Measurements from ENCODE around the gene FAM221A. TPM values are rescaled to one million over a fixed set of nuclear protein-coding genes. Genes with fewer than 3 reads are reported as not detected.
A peak's percentile ranks its signal among the peaks of the same experiment; 100 is the strongest.
"Not testable (repeated sequence)": the region's sequence is repeated elsewhere in the genome, so short reads cannot be mapped to it uniquely, and the experiment has no call there.

Gene FAM221A
- total RNA-seq, 1 experiment from 2014 or later, result 7.2 TPM

- H3K27me3 ChIP-seq (replicated peaks); H3K4me3 ChIP-seq; H3K9me3 ChIP-seq (replicated peaks): not testable (repeated sequence)
These were observed 4.0 kb downstream of the FAM221A start for GRCh38 chr7:23684041-23684440.

DNA sequence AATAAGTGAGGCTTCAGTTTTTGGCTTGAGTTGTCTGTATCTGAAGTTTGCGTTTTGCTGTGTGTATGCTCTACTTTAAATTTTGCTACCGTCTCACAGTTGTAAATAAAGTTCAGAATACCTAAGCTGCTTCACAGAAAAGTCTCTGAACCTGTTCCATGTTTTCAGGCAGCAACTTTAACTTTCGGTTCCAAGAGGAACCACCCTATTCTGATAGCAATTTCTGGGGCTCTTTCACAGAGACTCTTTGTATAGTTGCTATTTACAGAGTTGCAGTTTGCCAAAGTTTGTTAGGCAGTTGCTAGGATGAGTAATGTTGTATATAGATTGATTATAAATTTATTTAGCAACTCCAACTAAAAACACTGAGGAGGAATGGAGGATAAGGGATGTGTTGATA is 5.7 kb downstream of the FAM221A start:
- H3K4me3 ChIP-seq, result no peak overlapping the region
- no peaks in the 10 kb centered on the region for H3K27me3 ChIP-seq (replicated peaks)
- no peak overlapping the region for H3K27ac ChIP-seq
- H3K9me3 ChIP-seq (replicated peaks), result no peaks in the 10 kb centered on the region
- H3K36me3 ChIP-seq, result no peaks in the 10 kb centered on the region
- DNase-seq (ENCODE audit: low read depth in 1 of 2, low spot score in 2 of 2), result no peak
- H3K4me1 ChIP-seq (replicated peaks), result peaks cover 4% of the 10 kb centered on the region

More at GRCh38 chr7:23684041-23684440, 4.0 kb downstream of the FAM221A start:
- H3K36me3 ChIP-seq; H3K27ac ChIP-seq; DNase-seq (ENCODE audit: low read depth in 1 of 2, low spot score in 2 of 2): not testable (repeated sequence)
- H3K4me1 ChIP-seq (replicated peaks), result peaks cover 11% of the 10 kb centered on the region

DNA sequence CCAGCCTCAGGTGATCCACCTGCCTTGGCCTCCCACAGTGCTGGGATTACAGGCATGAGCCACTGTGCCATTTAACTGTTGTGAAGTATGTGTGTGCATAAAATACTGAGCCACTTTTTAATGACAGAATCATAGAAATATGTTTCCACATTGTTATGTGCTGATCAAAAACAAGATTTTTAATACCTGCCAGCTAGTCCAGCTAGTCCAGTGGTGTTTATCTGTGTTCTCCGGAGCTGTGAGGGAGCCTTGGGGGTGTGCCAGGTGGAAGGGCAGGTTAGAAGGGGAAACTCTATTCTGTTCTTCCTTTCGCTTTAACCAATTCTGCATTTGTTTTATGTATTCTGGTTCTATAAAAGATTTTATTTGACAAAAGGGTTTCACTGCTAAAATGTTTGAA is 7.0 kb downstream of the FAM221A start:
- DNase-seq (ENCODE audit: low read depth in 1 of 2, low spot score in 2 of 2), result no peak

DNA sequence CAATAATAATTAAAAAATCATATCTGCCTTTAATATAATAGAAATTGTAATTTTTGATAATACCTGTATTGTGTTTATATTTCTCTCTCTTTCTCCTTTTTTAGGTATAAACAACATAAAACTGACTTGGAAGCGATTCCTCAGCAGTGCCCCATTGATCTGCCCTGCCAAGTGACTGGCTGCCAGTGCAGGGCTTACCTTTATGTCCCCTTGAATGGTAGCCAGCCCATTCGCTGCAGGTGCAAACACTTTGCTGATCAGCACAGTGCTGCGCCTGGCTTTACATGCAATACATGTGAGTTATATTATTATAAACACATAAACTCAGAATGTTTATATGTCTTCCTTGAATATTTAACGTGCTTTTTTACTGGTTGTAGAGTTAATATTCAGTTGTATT is 9.2 kb downstream of the FAM221A start:
- Histone ChIP-seq H3K4me1 (replicated peaks) (no peaks in the 10 kb centered on the region), H3K36me3 (no peaks in the 10 kb centered on the region; the same call in 1 of the 2 replicates), H3K9me3 (replicated peaks) (no peaks in the 10 kb centered on the region), H3K4me3 (no peak overlapping the region), H3K27ac (no peak overlapping the region), H3K27me3 (replicated peaks) (no peaks in the 10 kb centered on the region)
- no peak for DNase-seq (ENCODE audit: low read depth in 1 of 2, low spot score in 2 of 2)

More for the DNA sequence above, 7.0 kb downstream of the FAM221A start:
- Histone ChIP-seq H3K36me3 (no peaks in the 10 kb centered on the region), H3K27me3 (replicated peaks) (no peaks in the 10 kb centered on the region), H3K9me3 (replicated peaks) (no peaks in the 10 kb centered on the region), H3K4me1 (replicated peaks) (no peaks in the 10 kb centered on the region), H3K27ac (no peak overlapping the region), H3K4me3 (no peak overlapping the region)

- Histone ChIP-seq H3K27ac (no peak overlapping the region), H3K27me3 (replicated peaks) (no peaks in the 10 kb centered on the region), H3K9me3 (replicated peaks) (no peaks in the 10 kb centered on the region), H3K4me3 (no peak overlapping the region), H3K4me1 (replicated peaks) (no peaks in the 10 kb centered on the region), H3K36me3 (no peaks in the 10 kb centered on the region; the same call in 1 of the 2 replicates)
- DNase-seq (ENCODE audit: low read depth in 1 of 2, low spot score in 2 of 2), result no peak
These were observed 11.3 kb downstream of the FAM221A start for GRCh38 chr7:23691320-23691719.

- Histone ChIP-seq H3K27ac (no peak overlapping the region), H3K4me1 (replicated peaks) (peaks cover 10% of the 10 kb centered on the region; the same call in 1 of the 2 replicates), H3K27me3 (replicated peaks) (no peaks in the 10 kb centered on the region), H3K4me3 (no peak overlapping the region), H3K36me3 (no peaks in the 10 kb centered on the region; the same call in 1 of the 2 replicates), H3K9me3 (replicated peaks) (no peaks in the 10 kb centered on the region)
- DNase-seq (ENCODE audit: low read depth in 1 of 2, low spot score in 2 of 2), result no peak
These were observed 13.2 kb downstream of the FAM221A start for GRCh38 chr7:23693224-23693623.

GRCh38 chr7:23696916-23697441 is 17.0 kb downstream of the FAM221A start:
- Histone ChIP-seq H3K27ac (no peak overlapping the region), H3K4me1 (replicated peaks) (peaks cover 10% of the 10 kb centered on the region; the same call in 1 of the 2 replicates), H3K36me3 (no peaks in the 10 kb centered on the region; the same call in 1 of the 2 replicates), H3K9me3 (replicated peaks) (no peaks in the 10 kb centered on the region), H3K27me3 (replicated peaks) (no peaks in the 10 kb centered on the region), H3K4me3 (no peak overlapping the region)
- DNase-seq (ENCODE audit: low read depth in 1 of 2, low spot score in 2 of 2), result peak; percentile 57 to 76

DNA sequence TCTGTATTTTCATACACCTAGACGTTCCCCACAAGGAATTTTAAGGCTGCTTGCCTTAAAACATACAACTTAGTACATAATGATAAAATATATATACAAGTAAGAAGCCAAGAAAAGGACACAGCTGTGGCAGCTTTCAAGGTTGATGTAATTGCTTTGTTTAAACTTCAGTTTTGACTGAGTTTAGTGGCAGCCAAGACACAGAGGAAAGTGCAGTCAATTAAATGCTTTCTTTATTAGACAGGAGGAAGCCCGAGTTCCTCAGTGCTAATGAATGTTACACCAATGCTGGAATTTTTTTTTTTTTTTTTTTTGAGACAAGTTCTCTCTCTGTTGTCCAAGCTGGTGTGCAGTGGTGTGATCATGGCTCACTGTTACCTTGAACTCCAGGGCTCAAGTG is 18.8 kb downstream of the FAM221A start:
- no peak for DNase-seq (ENCODE audit: low read depth in 1 of 2, low spot score in 2 of 2)
- H3K4me3 ChIP-seq, result no peak overlapping the region
- H3K36me3 ChIP-seq, result no peaks in the 10 kb centered on the region; the same call in 1 of the 2 replicates
- H3K27ac ChIP-seq, result no peak overlapping the region
- no peaks in the 10 kb centered on the region for H3K9me3 ChIP-seq (replicated peaks)
- no peaks in the 10 kb centered on the region for H3K27me3 ChIP-seq (replicated peaks)
- peaks cover 10% of the 10 kb centered on the region; the same call in 1 of the 2 replicates for H3K4me1 ChIP-seq (replicated peaks)

DNA sequence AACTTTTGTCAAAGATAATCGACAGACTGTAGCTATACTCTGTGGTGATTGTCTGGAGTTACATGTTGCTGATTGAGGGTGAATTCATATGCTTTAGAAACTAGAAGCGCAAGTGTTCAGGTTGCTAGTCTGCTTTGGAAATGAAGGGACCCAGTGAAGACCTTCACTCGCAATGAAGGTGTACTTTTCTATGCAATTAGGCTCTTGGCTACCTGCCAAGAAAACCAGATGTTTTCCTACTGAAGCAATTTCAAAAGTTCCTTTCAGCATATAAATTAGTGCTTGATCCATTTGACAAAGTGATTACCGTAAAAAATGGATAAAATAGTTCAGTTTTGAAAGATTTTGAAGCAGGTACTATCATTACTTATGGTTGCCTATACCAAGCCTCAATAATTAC is 20.0 kb downstream of the FAM221A start:
- no peaks in the 10 kb centered on the region for H3K27me3 ChIP-seq (replicated peaks)
- H3K27ac ChIP-seq, result no peak overlapping the region
- peaks cover 10% of the 10 kb centered on the region; the same call in 1 of the 2 replicates for H3K4me1 ChIP-seq (replicated peaks)
- H3K9me3 ChIP-seq (replicated peaks), result no peaks in the 10 kb centered on the region
- no peak for DNase-seq (ENCODE audit: low read depth in 1 of 2, low spot score in 2 of 2)
- H3K4me3 ChIP-seq, result no peak overlapping the region
- H3K36me3 ChIP-seq, result no peaks in the 10 kb centered on the region; the same call in 1 of the 2 replicates

- H3K9me3 ChIP-seq (replicated peaks), result 0 out of 2 replicates have a peak, but pooled peaks cover 2% of the 10 kb centered on the region
- H3K4me1 ChIP-seq (replicated peaks), result peaks cover 9% of the 10 kb centered on the region
- no peak for DNase-seq (ENCODE audit: low read depth in 1 of 2, low spot score in 2 of 2)
- H3K27me3 ChIP-seq (replicated peaks), result no peaks in the 10 kb centered on the region
- H3K36me3 ChIP-seq, result no peaks in the 10 kb centered on the region; the same call in 1 of the 2 replicates
- no peak overlapping the region for H3K4me3 ChIP-seq
- no peak overlapping the region for H3K27ac ChIP-seq
These were observed 29.2 kb downstream of the FAM221A start for GRCh38 chr7:23709081-23709750.

DNA sequence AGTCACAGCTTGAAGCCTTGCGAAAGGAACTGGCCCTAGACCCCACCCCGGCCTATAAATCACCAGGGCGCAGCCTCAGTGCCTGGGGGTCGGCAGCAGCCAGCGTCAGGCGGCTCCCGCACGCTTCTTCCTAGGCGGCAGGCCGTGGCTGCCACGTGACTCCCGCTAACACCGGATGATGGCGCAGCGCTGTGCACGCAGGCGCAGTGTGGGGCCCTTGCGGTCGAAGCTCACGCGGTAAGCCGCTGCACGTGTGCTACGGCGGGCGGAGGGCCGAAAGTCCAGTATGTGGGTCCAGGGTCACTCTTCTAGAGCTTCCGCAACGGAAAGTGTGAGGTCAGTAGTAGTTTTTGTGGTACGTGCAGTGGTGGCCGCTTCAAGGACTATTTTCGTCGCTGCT is 30.0 kb downstream of the FAM221A start, which contains the start of gene STK31:
STK31 (plus strand) TSS at position 220 of the 400 bp plus-strand sequence; CDS start at position 287, 67 bp downstream.
- H3K36me3 ChIP-seq, result no peaks in the 10 kb centered on the region; the same call in 1 of the 2 replicates

GRCh38 chr7:23712368-23713284 is 32.6 kb downstream of the FAM221A start:
- Histone ChIP-seq H3K36me3 (no peaks in the 10 kb centered on the region), H3K4me3 (no peak overlapping the region), H3K27me3 (replicated peaks) (no peaks in the 10 kb centered on the region), H3K4me1 (replicated peaks) (peaks cover 19% of the 10 kb centered on the region), H3K27ac (peak overlapping the region; percentile 98), H3K9me3 (replicated peaks) (no peaks in the 10 kb centered on the region)
- DNase-seq (ENCODE audit: low read depth in 1 of 2, low spot score in 2 of 2), result peak in 1 of 2 experiments; percentile 55

More for the DNA sequence above, 30.0 kb downstream of the FAM221A start, which contains the start of gene STK31:
- Histone ChIP-seq H3K27me3 (replicated peaks) (no peaks in the 10 kb centered on the region), H3K27ac (no peak within 1 kb of the TSS), H3K4me3 (no peak within 1 kb of the TSS), H3K4me1 (replicated peaks) (peaks cover 17% of the 10 kb centered on the region), H3K9me3 (replicated peaks) (0 out of 2 replicates have a peak, but pooled peaks cover 2% of the 10 kb centered on the region)
- DNase-seq (ENCODE audit: low read depth in 1 of 2, low spot score in 2 of 2), result no peak

DNA sequence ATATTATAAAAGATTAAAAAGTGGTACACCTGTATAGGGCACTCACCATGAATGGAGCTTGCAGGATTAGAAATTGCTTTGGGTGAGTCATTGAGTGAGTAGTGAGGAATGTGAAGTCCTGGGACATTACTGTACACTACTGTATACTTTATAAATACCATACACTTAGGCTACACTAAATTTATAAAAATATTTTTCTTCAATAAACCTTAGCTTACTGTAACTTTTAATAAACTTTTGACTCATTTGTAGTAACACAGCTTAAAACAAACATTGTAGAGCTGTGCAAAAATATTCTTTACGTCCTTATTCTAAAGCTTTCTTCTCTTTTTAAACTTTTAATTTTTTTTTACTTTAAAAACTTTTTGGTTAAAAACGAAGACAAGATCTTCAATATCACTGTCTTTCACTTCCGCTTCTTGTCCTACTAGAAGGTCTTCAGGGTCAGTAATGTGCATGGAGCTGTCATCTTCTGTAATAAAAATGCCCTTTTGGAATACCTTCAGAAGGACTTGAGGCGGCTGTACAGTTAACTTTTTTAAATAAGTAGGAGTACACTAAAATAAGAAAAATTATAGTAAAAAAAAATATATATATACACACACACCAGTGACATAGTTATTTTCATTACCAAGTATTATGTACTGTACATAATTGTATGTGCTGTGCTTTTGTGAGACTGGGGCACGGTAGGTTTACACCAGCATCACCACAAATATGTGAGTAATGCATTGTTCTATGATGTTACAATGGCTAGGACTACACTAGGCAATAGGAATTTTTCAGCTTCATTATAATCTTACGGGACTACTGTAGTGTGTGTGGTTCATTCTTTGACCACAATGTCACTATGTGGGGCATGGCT is 33.5 kb downstream of the FAM221A start:
- no peaks in the 10 kb centered on the region for H3K27me3 ChIP-seq (replicated peaks)
- H3K27ac ChIP-seq, result peak overlapping the region; percentile 98
- no peak overlapping the region for H3K4me3 ChIP-seq
- no peaks in the 10 kb centered on the region for H3K9me3 ChIP-seq (replicated peaks)
- DNase-seq (ENCODE audit: low read depth in 1 of 2, low spot score in 2 of 2), result peak; percentile 76 to 91
- no peaks in the 10 kb centered on the region for H3K36me3 ChIP-seq
- H3K4me1 ChIP-seq (replicated peaks), result peaks cover 19% of the 10 kb centered on the region

Data from SJSA1 (cell line).